GM12874 (cell line): Measurements from ENCODE around the gene NPW.

ENCODE experiments used
- TF ChIP-seq, protein P1 (sequence below): IDR thresholded peaks from 2 replicates; pipeline ENCODE4 v1.5.1; 2011; ENCODE audit warnings: low read depth, mild to moderate bottlenecking, control low read depth, low read length, moderate library complexity; ENCODE audit not compliant: insufficient read depth

The NPW gene

DNA sequence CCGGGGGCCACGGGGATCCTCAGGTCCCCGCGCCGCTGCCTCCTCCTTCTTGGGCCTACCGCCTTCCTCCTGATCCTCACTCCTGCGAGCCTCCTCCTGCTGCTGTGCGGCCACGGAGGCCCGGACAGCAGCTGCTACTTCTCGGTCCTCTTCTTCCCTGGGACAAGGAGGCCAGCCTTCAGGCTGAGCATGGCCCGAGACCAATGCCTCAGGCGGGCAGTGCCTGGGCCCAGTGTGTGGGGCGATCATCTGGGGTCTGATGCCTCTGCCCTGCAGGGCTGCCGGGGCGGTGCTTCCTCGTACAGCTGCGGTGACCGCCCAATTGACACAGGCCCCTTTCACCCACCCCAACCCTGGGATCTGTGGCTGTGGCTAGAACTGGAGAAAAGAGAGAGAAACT is 18.6 kb upstream of the NPW start:
- TF ChIP-seq, protein P1, sequence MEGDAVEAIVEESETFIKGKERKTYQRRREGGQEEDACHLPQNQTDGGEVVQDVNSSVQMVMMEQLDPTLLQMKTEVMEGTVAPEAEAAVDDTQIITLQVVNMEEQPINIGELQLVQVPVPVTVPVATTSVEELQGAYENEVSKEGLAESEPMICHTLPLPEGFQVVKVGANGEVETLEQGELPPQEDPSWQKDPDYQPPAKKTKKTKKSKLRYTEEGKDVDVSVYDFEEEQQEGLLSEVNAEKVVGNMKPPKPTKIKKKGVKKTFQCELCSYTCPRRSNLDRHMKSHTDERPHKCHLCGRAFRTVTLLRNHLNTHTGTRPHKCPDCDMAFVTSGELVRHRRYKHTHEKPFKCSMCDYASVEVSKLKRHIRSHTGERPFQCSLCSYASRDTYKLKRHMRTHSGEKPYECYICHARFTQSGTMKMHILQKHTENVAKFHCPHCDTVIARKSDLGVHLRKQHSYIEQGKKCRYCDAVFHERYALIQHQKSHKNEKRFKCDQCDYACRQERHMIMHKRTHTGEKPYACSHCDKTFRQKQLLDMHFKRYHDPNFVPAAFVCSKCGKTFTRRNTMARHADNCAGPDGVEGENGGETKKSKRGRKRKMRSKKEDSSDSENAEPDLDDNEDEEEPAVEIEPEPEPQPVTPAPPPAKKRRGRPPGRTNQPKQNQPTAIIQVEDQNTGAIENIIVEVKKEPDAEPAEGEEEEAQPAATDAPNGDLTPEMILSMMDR: no peak

DNA sequence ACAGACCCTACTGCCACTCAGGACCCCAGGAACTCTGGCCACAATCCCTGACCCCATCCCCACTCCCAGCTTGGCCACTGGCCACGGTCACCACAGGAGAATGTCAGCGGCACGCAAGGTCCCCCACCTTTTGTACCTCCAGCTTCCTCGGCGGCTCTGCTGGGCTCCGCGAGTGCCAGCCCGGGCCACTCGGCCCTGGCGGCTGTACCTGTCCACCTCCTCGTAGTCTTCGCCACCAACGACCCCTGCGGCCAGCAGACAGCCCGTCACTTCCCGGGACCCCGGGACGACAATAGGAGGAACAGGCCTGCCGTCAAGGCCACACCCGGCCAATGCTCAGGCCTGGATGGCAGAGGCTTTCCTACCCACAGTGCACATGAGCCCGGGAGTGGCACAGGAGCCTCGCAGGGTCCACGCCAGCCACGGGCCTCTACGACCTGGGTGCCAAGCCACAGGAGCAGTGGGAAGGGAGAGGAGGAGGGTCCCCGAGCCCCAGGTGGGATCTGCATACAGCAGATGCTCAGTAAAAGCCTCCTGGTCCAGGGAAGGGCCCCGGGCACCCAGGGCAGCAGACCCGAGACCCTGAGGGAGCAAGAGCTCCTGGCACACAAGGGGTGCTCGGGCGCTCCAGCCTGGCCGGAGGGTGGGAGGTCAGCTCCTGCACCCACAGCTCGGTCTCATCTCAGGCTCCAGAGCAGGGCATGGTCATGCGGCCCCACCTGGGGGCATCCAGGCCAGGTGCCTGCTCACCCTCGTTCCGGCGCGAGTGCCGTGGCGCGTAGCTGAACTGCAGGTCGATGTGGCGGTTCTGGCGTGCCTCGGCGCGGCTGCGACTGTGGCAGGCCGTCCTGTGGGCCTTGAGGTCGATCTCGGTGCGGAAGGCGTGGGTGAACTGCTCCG is 17.9 kb upstream of the NPW start:
- TF ChIP-seq, protein P1: no peak

DNA sequence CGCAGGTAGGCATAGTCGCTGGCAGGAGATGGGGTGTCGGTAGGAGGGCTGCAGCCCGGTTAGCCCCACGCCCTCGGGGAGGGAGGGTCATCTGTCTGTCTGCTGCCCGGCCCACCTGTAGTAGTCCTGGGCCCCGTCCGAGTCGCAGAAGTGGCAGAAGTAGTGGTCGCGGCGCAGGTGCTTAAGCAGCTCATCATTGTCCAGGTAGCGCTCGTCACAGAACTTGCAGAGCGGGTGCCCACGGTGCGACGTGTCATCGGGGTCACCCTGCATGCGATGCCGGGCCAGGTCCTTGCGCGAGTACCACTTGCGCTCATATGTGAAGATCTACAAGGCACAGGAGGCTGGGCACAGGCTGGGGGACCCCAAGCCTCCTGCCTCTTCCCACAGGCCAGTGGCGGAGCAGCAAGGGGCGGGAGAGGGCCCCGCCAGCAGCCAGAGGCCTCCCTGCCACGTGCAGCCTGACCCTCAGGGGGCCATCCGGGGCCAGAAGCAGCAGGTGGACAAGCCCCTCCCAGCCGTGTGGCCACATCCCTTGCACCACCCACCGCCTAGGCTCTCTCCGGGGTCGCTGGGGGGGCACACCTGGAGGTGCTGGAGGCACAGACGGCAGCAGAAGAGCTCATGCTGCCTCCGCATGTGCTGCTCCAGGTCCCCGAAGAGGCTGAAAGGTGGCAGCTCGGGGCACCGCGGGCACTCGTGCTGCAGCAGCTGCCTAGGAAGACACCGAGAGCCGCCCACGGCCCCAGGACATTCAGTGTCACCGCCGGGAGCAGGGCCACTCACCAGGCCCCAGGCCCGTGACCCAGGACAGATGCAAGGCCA is 17.0 kb upstream of the NPW start:
- TF ChIP-seq, protein P1: no peak

DNA sequence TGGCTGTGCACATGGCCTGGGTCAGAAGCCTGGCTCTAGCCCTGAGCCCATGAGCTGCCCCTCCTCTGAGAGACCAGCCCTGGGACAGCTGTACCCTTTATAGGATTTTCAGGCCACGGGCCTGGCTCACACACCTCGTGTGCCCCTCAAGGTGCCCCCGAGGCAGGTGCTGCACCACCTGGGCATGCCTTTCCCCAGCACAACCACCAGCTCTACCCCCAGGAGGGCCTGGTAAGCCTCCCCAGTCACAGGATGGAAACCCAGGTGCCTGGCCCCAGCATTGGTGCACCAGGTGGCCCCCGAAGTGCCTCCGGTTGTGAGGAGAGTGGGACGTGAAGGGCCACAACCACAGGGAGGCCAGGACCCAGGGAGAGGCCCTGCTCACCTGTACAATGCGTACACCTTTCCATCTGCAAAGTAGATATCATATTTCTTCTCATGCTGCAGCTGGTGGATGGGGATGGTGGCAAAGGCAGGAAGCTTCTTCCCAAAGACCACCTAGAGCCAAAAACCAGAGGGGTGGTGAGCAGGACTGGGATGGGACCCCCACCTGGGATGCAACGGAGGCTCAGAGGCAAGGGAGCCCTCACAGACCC is 16.3 kb upstream of the NPW start:
- TF ChIP-seq, protein P1: no peak

DNA sequence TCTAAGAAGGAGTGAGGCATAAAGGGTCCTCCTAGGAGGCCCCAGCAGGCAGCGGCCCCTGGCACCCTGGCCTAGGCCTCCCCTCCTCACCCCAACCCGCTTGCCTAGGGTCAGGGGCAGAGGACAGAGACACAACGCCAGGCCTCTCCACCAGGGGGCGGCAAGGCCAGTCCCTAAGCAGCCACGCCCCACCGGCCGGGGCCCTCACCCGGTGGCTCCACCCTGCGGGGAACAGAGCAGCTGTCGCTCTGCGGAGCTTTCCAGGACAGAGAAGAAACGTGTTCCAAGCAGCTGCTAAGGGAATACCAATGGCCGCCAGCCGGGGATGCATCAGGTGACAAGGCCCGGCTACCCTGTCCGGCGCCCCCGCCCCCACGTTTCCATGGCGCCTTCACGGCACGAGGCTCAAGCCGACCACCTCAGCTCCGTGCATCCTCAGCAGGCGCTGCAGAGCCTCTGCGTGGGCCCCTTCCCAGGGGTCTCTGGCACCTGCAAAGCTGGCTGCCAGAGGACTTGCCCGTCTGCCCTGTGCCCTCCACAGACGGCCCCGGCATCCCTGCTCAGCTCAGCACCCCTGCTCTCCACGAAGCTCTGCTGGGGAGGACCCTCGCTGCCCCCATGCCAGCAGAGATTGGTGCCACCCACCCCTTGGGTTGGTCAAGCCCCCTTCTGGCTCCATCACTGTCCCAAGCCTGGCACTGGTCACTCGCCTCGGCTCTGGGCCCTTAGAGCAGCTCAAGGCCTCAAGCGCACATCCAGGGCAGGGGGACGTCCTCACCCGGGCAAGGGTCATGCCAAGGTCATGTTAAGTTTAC is 15.6 kb upstream of the NPW start:
- TF ChIP-seq, protein P1: peak; percentile 98

DNA sequence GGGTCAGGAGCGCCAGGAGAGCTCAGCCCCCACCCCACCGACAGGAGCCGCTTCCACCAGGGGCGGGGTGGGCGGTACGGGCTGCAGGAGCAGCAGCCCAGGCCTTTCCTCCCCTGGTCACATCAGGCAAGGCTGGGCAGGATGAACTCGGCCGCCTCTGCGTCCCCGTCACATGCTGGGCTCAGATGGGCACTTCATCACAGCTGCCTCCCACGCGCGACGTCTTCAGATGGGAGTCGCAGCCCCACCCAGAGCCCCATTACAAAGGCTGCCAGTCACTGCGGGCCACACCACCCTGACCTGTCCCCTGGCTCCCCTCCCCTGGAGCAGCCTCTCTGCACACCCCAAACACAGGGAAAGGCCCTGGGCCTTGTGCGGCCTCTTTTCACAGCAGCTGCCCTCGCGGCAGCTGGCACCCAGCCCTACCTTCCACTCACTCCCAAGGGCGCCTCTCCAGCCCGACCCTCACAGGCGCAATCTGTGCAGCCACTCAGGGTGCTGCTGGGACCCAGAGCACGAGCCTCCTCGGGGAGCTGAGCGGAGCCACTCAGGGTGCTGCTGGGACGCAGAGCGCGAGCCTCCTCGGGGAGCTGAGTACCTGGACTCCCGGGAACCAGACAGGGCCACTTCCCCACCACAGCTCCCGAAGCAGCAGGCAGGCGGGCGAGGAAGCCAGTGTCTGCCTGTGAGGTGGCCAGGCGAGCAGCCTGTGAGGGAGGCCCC is 14.6 kb upstream of the NPW start:
- TF ChIP-seq, protein P1: no peak
